HG03469 (cell line): Measurements from ENCODE around the gene EID1.
"Not testable (repeated sequence)": the region's sequence is repeated elsewhere in the genome, so short reads cannot be mapped to it uniquely, and the experiment has no call there.

Experiments
- ATAC-seq: cut with Tn5 transposase; IDR thresholded peaks from one replicate; pipeline ENCODE4 v1.9.1; 2021; ENCODE audit warnings: mild to moderate bottlenecking, moderate library complexity, moderate number of reproducible peaks; ENCODE audit not compliant: unreplicated experiment

Gene EID1, protein sequence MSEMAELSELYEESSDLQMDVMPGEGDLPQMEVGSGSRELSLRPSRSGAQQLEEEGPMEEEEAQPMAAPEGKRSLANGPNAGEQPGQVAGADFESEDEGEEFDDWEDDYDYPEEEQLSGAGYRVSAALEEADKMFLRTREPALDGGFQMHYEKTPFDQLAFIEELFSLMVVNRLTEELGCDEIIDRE

DNA sequence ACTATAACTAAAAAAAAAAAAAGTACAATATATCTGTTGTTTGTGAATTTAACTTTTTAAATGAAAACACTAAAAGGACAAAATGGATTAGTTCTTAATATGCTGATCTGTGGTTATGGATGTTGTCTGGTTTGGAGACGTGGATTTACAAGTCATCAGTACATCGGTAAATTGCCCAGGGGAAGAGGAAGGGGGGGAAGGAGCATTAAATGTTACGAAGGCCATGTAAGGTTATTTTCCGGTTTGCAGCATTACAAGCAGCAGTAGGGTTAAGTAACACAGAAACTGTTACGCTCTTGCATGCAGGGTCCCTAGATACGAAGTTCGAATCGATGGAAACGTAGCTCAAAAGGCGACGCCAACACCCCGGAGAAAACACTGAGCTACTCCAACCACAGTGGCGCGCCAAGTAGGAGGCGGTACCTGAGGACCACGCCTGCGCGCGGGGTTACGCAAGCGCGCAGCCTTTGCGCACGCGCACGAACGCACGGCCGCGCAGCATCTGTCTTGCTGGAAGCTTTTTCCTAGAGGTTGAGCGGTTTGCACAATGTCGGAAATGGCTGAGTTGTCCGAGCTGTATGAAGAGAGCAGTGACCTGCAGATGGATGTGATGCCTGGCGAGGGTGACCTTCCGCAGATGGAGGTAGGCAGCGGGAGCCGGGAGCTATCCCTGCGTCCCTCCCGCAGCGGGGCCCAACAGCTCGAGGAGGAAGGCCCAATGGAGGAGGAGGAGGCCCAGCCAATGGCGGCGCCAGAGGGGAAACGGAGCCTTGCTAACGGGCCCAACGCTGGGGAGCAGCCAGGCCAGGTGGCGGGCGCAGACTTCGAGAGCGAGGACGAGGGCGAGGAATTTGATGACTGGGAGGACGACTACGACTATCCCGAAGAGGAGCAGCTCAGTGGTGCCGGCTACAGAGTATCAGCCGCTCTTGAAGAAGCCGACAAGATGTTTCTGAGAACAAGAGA lies at the start of gene EID1:
Gene EID1, plus strand, starts transcription at position 505 of the 966 bp plus-strand sequence. Its CDS starts 43 bp downstream, at position 548.
- ATAC-seq: peak; percentile 95

DNA sequence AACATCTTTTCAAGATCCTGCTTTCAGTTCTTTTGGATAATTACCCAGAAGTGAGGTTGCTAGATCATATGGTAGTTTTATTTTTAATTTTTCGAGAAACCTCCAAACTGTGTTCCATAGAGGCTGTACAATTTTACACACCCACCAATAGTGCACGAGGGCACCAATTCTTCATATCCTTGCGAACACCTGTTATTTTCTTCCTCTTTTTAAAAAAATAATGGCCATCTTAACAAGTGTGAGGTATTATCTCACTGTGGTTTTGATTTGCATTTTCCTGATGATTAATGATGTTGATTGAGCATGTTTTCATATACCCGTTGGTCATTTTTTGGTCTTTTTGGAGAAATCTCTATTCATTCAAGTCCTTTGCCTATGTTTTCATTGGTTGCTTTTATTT lies 49.5 kb upstream of the EID1 start:
- no peak for ATAC-seq

GRCh38 chr15:48828906-48829305 lies 49.0 kb upstream of the EID1 start:
- no peak for ATAC-seq

GRCh38 chr15:48832648-48833047 lies 45.3 kb upstream of the EID1 start:
- no peak for ATAC-seq

- no peak for ATAC-seq
These were observed 44.3 kb upstream of the EID1 start for GRCh38 chr15:48833526-48834239.

DNA sequence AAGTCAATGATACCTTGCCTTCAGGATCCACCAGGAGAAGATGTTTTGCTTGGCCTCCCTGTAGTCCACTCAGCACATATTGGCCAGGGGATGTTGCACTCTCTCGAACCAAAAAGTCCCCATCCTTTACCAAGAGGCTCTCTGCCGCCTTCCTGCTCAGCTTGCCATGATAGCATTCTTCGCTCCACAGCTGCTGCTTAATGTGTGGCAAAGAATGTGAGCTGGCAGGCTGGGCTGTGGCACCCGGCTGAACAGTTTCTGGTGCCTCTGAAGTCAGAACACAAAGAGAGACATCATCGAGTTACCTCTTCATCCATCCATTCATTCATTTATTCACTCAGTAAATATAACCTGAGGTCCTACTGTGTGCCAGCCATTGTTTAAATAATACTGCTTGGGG lies 43.2 kb upstream of the EID1 start:
- no peak for ATAC-seq

DNA sequence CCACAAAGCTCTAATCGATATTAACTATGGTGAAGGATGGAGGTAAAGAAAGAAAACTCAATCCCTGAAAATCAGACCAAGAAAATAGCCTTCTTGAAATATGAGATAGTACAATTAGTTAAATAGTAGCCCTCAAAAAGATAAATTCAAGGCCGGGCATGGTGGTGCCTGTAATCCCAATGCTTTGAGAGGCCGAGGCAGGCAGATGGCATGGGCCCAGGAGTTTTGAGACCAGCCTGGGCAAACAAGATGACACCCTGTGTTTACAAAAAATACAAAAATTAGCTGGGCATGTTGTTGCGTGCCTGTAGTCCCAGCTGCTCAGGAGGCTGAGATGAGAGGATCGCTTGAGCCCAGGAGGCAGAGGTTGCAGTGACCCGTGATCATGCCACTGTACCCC lies 35.4 kb upstream of the EID1 start:
- ATAC-seq: no peak

DNA sequence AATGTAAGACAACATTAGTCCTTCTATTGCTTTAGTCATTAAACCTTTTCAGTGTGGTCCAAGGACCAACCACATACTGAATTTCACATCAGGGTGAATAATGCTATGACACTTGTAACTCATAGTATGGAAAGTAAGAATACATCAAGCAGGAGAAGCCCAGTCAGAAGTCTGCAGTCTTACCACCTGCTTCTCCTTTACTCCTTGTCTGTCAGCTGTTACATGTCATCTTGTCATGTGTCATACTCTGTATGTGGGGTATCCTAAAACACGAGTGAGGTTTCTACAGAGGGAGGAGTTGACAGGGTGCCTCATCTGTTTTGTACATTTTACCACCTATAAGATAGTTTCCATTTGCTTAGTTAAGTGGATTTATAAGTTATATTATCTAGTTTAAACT lies 32.8 kb upstream of the EID1 start:
- ATAC-seq: no peak

- no peak for ATAC-seq
These were observed 27.3 kb upstream of the EID1 start for GRCh38 chr15:48850648-48851047.

- ATAC-seq: no peak
These were observed 26.0 kb upstream of the EID1 start for GRCh38 chr15:48851956-48852355.

DNA sequence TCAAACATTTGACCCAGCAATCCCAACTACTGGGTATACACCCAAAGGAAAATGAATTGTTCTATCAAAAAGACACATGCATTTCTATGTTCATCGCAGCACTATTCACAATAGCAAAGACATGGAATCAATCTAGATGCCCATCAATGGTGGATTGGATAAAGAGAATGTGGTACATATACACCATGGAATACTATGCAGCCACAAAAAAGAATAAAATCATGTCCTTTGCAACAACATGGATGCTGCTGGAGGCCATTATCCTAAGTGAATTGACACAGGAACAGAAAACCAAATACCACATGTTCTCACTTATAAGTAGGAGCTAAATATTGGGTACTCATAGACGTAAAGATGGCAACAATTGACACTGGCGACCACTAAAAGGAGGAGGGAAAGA lies 23.5 kb upstream of the EID1 start:
- not testable (repeated sequence) for ATAC-seq

GRCh38 chr15:48855501-48856440 lies 22.2 kb upstream of the EID1 start:
- no peak for ATAC-seq

GRCh38 chr15:48856942-48857341 lies 21.0 kb upstream of the EID1 start:
- no peak for ATAC-seq

- ATAC-seq: no peak
These were observed 19.5 kb upstream of the EID1 start for GRCh38 chr15:48858401-48858800.

DNA sequence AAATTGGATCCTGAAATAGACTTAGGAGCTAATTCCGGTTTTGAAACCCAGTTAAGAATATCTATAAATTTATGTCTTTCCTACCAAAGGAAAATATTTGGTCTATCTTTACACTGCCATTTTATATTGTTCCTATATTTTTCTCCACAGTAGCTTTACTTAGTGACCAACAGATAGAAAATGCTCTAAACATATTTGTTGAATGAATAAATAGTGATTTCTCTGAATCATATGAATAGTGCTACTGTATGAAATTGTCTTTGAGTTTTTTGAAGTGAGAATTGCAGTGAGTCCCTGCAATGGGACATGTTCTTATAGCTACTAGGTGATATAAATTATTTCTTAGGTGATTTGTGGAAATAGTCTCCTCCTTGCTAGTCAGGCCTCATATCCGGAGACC lies 18.5 kb upstream of the EID1 start:
- no peak for ATAC-seq

GRCh38 chr15:48861813-48862431 lies 16.0 kb upstream of the EID1 start:
- ATAC-seq: no peak

GRCh38 chr15:48862705-48863104 lies 15.2 kb upstream of the EID1 start:
- no peak for ATAC-seq

DNA sequence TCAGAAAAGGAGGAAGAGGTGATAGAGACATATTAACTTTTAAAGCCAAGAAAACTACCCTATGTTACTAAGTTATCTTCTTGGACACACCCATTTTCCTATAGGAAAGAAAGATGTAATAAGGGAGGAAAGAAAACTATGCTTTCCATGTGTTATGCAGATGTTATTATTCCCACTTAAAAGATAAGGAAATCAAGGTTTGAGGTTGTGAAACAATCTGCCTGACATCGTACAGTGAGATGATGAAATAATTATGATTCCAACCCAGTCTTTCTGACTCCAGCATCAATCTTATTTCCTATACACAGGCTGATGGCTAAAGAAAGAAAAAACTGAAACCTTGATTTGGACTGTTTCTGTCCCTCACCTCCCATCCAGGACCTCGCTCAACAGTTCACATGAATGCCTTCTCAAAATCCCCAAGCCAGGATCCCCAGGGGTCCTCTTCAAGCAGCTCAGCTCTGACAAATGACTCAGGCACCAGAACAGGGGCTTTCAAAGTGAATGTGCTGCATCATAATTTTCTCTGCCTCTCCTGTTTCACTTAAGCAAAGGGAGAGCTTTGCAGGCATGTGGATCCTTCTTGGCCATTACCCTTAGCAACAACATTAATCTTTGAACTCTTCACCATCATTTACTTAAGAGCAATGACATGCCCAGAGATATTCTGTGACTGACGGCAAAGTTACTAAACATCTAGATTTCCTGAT lies 12.4 kb upstream of the EID1 start:
- no peak for ATAC-seq

DNA sequence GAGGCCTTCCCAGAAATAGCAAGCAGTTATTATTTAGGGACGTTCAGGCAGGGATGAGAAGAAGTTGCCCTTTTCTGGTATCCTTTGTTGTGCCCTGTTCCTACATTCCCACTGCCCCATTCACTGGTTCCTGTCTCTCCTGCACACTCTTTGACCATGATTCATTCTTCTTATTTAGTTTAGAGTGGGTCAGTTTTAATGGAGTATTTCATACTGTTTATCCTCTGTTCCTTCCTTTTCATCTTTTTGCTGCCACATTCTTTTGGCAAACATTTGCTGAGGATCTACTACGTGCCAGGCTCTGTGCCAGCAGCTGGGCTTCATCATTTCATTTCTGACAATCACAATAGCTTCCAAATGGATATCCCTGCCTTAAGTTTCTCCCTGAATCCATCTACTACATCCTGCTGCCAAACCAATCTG lies 11.8 kb upstream of the EID1 start:
- ATAC-seq: no peak
